Muscle of arm (tissue), 14 donors: ENCODE data around the gene FAM240A. TPM values are rescaled to one million over a fixed set of nuclear protein-coding genes. Genes with fewer than 3 reads are reported as not detected.
"Not testable (repeated sequence)": the region's sequence is repeated elsewhere in the genome, so short reads cannot be mapped to it uniquely, and the experiment has no call there.

Experiments
- DNase-seq: peaks from one replicate; pipeline ENCODE4 v3.0.0-alpha.2; 2013
- long read RNA-seq, 11 donors: transcript quantifications; one replicate each; lab custom pipeline, GENCODE V29; 2026
- polyA plus RNA-seq, 12 donors: library from polyadenylated mRNA; unstranded; fragments of 120-200 nt; gene quantifications; one replicate each; pipeline ENCODE4 v1.2.1, GENCODE V29; 2013; ENCODE audit not compliant: insufficient read length in 12 of 12

FAM240A gene
- polyA plus RNA-seq, result under 1 TPM in 10 of 12 donors, not detected in 2; 0.12 to 0.46 (median 0.31) TPM
- long read RNA-seq, donor 1, result 0 reads
- long read RNA-seq, donor 2, result 0 reads
- long read RNA-seq, donor 3, result 0 reads
- long read RNA-seq, donor 4, result 0 reads
- long read RNA-seq, donor 5, result 0 reads
- long read RNA-seq, donor 6, result 0 reads
- long read RNA-seq, donor 7, result 0 reads
- long read RNA-seq, donor 8, result 0 reads
- long read RNA-seq, donor 9, result 0 reads
- long read RNA-seq, donor 10, result 0 reads
- long read RNA-seq, donor 11, result 0 reads

- DNase-seq, result peak; percentile 21
Measured at GRCh38 chr3:46612324-46612723, at the start of gene FAM240A. TSS of gene FAM240A (plus strand) at chr3:46612525. CDS start at chr3:46612684, 159 bp downstream.

- no peak for DNase-seq
Measured at GRCh38 chr3:46564190-46565021, 47.9 kb upstream of the FAM240A start.

- no peak for DNase-seq
Measured at GRCh38 chr3:46565077-46565476, 47.2 kb upstream of the FAM240A start.

GRCh38 chr3:46565607-46566039, 46.7 kb upstream of the FAM240A start:
- peak; percentile 17 for DNase-seq

GRCh38 chr3:46566040-46566641, 46.2 kb upstream of the FAM240A start, which contains the start of gene LRRC2:
TSS of gene LRRC2 (minus strand) at chr3:46566302. CDS start at chr3:46551591, 14,711 bp downstream.
- DNase-seq, result peak; percentile 70

- no peak for DNase-seq
Measured at GRCh38 chr3:46571684-46572083, 40.6 kb upstream of the FAM240A start.

GRCh38 chr3:46573701-46574100, 38.6 kb upstream of the FAM240A start:
- DNase-seq, result no peak

- no peak for DNase-seq
Measured at GRCh38 chr3:46574243-46574646, 38.1 kb upstream of the FAM240A start.

- no peak for DNase-seq
Measured at GRCh38 chr3:46574881-46575576, 37.3 kb upstream of the FAM240A start.

- no peak for DNase-seq
Measured at GRCh38 chr3:46575577-46576222, 36.6 kb upstream of the FAM240A start.

GRCh38 chr3:46576386-46576785, 35.9 kb upstream of the FAM240A start:
- no peak for DNase-seq

- DNase-seq, result no peak
Measured at GRCh38 chr3:46576879-46577278, 35.4 kb upstream of the FAM240A start.

GRCh38 chr3:46577580-46578249, 34.6 kb upstream of the FAM240A start:
- not testable (repeated sequence) for DNase-seq

GRCh38 chr3:46578973-46579755, 33.2 kb upstream of the FAM240A start:
- DNase-seq, result no peak

- DNase-seq, result no peak
Measured at GRCh38 chr3:46579756-46580286, 32.5 kb upstream of the FAM240A start.

- DNase-seq, result no peak
Measured at GRCh38 chr3:46580675-46581074, 31.6 kb upstream of the FAM240A start.

GRCh38 chr3:46584598-46585467, 27.5 kb upstream of the FAM240A start:
- no peak for DNase-seq
